Right lobe of liver (tissue), 4 donors: Measurements from ENCODE around the gene PTGES3L.

ENCODE experiments used
- POLR2A ChIP-seq: fragments of 450-650 bp; IDR thresholded peaks from one replicate; pipeline ENCODE4 v1.6.1; 2017; ENCODE audit warnings: antibody characterized with exemption, mild to moderate bottlenecking
- TF ChIP-seq, protein P1 (sequence below), 4 donors: fragments of 200-600 bp in 3 of 4; fragments of 450-650 bp in 1 of 4; IDR thresholded peaks; one replicate each; pipeline versions ENCODE4 v1.5.1 to v1.8.0; 2016 to 2022; ENCODE audit warnings: antibody characterized with exemption in 4 of 4, mild to moderate bottlenecking in 2 of 4
- donor health status: DM: no; HTN: no; CAD: no.
- donor health status: DM: no; HTN: no; CAD: no.
- donor health status: DM: no; HTN: yes; CAD: no.

DNA sequence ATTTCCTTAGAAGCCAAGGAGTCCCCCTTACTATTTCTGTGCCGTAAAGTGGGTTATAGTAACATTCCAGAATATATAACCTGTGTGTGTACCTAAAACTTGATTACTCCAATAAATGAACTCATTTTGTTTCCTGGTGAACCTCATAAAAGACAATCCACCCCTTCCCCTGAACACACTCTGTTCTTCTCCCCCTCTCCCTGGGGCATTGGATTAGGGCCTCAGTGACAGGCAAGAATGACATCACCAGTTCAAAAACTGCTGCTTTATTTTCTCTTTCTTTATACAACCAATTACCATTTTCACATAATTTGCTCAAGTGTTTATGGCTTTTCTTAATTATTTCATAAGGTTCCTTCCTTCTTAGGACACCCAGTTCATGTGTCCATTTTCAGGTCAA lies 33.1 kb downstream of the PTGES3L start:
- no peak for TF ChIP-seq POLR2A
- TF ChIP-seq, protein P1, sequence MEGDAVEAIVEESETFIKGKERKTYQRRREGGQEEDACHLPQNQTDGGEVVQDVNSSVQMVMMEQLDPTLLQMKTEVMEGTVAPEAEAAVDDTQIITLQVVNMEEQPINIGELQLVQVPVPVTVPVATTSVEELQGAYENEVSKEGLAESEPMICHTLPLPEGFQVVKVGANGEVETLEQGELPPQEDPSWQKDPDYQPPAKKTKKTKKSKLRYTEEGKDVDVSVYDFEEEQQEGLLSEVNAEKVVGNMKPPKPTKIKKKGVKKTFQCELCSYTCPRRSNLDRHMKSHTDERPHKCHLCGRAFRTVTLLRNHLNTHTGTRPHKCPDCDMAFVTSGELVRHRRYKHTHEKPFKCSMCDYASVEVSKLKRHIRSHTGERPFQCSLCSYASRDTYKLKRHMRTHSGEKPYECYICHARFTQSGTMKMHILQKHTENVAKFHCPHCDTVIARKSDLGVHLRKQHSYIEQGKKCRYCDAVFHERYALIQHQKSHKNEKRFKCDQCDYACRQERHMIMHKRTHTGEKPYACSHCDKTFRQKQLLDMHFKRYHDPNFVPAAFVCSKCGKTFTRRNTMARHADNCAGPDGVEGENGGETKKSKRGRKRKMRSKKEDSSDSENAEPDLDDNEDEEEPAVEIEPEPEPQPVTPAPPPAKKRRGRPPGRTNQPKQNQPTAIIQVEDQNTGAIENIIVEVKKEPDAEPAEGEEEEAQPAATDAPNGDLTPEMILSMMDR (IDR thresholded peaks at IDR 0.05), result no peak
